Hair follicular keratinocyte (primary cell): ENCODE results near the gene GNG8. TPM values are rescaled to one million over a fixed set of nuclear protein-coding genes. Genes with fewer than 3 reads are reported as not detected.

Experiments
- total RNA-seq: library from RNA; depleted of rRNA; stranded (reverse); fragments of >200 nt; gene quantifications from 2 replicates; pipeline ENCODE4 v1.2.3, GENCODE V29; 2015

Gene GNG8
- not detected in 2 replicates for total RNA-seq

DNA sequence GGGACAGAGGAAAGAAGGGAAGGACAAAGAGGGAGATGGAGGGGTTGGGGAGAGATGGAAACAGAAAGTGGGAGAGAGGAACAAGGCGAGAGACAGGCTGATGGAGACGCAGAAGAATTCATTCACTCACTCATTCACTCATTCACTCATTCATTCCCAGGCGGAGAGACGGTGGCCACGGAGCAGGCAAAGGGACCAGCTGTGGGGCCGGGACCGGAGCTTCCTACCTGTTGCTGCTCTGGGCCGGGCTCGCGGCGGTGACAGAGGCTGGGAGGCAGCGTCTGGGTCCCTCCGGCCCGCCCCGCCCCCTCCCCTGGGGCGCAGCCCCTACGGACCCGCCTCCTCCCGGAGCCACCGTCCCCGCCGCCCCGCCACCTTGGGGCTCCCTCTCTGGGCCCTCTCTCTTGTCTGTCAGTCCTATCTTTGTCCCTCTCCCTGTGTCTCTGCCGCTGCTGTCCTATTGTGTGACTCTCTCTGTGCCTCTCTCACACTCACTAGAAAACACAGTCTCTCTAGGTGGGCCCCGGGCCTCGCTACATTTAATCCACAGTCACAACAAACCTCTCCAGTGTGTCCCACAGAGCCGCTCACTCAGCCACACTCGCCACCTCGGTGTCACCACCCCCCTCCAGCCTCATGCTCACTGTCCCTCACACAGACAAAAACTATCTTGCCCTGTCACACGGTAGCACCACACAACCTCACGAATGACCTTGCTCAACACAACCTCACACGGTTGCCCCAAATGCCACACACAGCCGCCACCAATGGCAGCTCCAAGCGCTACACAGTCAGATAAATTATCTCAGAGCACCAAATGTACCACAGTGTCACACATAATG, at the start of gene GNG8:
GNG8 (minus strand) TSS at position 283 of the 842 bp plus-strand sequence. CDS start 1,520 bp downstream, outside the sequence.

DNA sequence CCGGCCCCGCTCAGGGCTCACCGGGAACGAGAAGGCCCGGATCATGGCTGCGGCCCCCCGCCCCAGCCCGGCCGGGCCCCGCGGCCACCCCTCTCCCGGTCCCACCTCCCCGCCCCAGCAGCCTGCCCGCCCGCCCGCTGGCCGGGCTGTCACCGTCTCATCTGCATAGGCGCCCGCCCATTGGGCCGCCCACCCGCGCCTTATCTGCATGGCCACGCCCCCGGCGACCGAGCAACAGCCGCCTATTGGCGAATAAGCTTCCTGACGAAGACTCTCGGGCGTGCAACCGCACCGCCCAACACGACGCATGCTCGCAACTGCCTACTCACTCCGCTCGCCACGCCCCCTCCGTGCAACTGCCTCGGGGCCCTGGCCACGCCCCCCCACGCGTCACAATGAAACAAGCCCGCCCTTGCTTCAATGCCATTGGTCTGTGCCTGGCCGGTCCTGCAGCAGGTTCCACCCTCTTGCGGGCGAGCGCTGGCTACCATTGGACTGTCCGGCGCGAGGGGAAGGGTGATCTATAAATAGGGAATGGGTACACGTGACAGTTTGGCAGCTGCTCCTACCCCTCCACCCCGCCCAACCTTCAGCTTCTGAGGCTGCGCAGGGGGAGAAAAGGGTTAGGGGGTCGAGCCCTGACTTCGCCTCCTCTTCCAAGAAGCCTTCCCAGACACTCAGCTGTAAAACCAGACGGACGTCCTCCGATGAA, 25.2 kb upstream of the GNG8 start, which contains the start of gene DACT3:
DACT3 (minus strand) TSS at position 163 of the 712 bp plus-strand sequence; CDS start at position 45, 118 bp downstream.

DNA sequence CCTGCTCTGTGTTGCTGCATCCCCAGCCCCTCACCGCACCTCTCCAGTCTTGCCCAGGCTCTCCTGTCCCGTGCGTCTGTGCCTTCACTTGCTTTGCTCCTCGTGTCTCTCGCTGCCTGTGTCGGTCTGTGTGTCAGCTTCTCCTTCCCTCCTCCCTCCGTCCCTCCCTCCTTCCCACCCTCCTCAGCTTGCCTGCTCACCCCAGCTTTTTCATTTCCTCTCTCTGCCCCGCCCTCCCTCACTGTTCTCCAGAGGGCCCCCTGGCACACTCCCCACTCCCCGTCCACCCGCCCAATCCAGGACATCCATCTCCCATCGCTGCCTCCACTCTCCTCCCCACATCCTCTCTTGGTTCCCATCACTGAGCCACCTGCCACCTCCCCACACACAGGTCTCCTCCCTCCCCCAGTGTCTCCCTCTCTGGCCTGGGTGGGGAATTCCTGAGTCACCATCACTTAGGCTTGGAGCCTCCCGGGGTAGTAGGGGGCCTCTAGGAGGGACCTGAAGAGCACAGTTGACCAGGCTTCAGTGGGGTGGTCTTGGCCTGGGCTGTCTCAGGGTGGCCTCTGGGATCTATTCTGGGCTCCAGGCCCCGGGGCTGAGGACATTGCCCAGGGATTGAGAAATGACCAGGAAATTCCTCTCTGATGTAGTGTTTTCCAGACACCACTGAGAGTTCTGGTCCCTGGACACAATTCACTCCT, 10.9 kb downstream of the GNG8 start, which contains the start of gene PTGIR:
PTGIR (minus strand) TSS at position 132 of the 704 bp plus-strand sequence. CDS start 864 bp downstream, outside the sequence.

DNA sequence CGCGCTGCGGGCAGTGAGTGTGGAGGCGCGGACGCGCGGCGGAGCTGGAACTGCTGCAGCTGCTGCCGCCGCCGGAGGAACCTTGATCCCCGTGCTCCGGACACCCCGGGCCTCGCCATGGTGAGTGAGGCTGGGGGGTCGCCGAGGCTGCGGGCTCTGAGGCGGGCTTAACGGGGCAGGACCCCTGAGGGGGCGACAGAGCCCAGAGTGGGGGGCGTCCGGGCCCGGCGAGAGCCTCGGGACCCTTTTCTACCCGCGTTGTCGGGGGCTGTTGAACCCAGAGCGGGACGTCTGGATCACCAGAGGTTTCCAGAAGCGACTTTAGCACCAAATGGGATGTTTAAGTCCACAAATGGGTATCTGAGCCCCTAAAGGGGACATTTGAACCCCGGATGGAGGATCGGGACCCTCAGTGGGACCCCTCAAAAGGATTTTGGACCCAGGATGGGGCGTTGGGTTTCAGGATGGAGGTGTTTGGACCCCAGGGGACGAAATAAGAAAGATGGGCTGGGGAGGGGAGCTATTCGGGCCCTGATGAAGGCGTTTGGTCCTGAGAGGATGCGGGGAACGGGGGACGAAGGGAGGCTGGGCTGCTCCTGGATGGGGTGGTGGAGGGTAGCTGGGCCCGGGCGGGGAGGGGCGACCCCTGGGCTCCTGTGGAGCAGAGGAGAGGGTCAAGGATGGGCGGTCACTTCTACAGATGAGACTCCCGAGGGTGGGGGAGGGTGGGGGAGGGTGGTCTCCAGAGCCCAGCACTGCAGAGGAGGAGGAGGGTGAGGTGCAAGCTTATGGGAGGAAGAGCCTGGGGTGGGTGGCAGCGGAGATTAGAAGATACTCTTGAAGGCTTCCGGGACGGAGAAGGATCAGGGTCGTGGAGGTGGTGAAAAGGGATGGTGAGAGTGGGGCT, 34.4 kb downstream of the GNG8 start, which contains the start of gene CALM3:
CALM3 (plus strand) TSS at position 13 of the 907 bp plus-strand sequence; CDS start at position 118, 105 bp downstream.

Other genes with a start within 250 kb of the GNG8 start
- 16.8 and 27.7 TPM in 2 replicates for gene CCDC8, start 222.6 kb downstream of the GNG8 start, total RNA-seq
- not detected in 2 replicates for gene PNMA8C, start 207.3 kb downstream of the GNG8 start, total RNA-seq
- 0.87 and 1.2 TPM in 2 replicates for gene PNMA8A, start 164.6 kb downstream of the GNG8 start, total RNA-seq
- under 0.01 and 0.04 TPM in 2 replicates for gene PNMA8B, start 140.3 kb downstream of the GNG8 start, total RNA-seq
- 178 and 232 TPM in 2 replicates for gene CALM3, start 34.9 kb downstream of the GNG8 start, total RNA-seq
- gene PTGIR, start 11.1 kb downstream of the GNG8 start, total RNA-seq: 0.04 and 1.6 TPM in 2 replicates
- 0.23 and 0.27 TPM in 2 replicates for gene DACT3, start 25.0 kb upstream of the GNG8 start, total RNA-seq
- gene PRKD2, start 80.9 kb upstream of the GNG8 start, total RNA-seq: 26.9 and 35.5 TPM in 2 replicates
- 11.0 and 19.3 TPM in 2 replicates for gene FKRP, start 109.9 kb upstream of the GNG8 start, total RNA-seq
- gene STRN4, start 110.2 kb upstream of the GNG8 start, total RNA-seq: 80.3 and 86.1 TPM in 2 replicates
- 294 and 297 TPM in 2 replicates for gene SLC1A5, start 152.4 kb upstream of the GNG8 start, total RNA-seq
- 241 and 373 TPM in 2 replicates for gene AP2S1, start 214.6 kb upstream of the GNG8 start, total RNA-seq
- gene ARHGAP35, start 224.8 kb upstream of the GNG8 start, total RNA-seq: 19.5 and 24.4 TPM in 2 replicates